CD4-positive, alpha-beta T cell treated with Interleukin-15 for 1 hour (primary cell): ENCODE results near the gene PHC2.
"Not testable (repeated sequence)": the region's sequence is repeated elsewhere in the genome, so short reads cannot be mapped to it uniquely, and the experiment has no call there.

ENCODE experiments used
- DNase-seq: peaks from one replicate; pipeline ENCODE4 v3.0.0-alpha.2; 2020

PHC2 gene

DNA sequence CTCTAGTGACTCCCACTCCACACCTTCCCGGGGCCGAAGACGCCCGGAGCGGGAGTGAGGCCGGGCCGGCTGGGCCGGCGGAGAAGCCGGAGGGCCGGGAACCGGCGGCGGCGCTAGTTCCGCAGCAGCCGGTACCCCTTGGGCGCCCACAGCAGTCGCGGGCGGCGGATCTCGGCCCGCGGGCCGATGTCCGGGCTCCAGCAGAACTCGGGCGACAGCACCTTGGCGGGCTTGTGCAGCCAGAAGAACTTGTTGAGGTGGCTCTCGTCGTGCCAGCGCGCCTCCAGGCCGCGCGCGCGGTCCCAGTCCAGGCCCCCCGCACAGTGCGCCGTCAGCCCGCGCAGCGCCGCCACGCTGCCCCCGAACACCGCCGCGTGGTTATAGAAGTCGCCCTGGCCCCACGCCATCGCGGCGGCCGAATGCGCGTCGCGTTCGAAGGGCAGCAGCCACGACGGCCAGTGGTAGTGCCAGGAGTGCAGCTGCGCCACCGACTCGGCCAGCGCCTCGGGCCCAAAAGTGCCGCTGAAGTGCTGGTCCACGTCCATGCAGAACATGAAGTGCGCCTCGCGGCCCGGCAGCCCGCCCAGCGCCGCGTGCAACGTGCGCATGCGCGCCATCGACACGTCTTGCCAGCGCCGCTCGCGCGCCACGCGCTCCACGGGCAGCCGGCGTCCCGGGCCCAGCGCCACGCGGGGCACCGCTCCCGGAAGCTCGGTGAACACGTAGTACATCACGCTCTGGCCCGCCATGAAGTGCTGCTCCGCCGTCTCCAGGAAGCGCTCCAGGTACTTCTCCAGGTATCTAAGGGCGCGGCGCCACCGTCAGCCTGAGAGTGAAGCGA lies 124.0 kb downstream of the PHC2 start:
- DNase-seq, result no peak

- no peak for DNase-seq
Measured at GRCh38 chr1:33305816-33306652, 124.9 kb downstream of the PHC2 start.

GRCh38 chr1:33305016-33305415 lies 125.9 kb downstream of the PHC2 start:
- DNase-seq, result no peak

DNA sequence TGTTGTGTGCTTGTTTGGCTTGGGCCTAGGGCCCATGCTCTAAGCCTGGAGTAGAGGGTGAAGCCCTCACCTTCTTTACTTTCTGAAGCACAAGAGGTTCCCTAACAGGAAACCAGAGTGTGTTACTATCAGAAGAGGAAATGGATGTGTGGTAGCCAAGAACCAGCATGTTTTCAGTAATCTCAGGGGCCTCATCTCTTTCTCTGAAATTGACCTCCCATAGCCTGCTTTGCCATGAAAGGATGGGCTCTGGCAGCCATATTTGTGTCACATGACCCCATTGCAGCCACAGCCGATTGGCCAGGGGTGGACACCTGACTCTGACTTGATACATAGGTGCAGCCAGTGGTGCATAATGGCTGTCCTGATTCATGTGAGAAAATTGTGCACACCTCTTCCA lies 128.6 kb downstream of the PHC2 start:
- no peak for DNase-seq

DNA sequence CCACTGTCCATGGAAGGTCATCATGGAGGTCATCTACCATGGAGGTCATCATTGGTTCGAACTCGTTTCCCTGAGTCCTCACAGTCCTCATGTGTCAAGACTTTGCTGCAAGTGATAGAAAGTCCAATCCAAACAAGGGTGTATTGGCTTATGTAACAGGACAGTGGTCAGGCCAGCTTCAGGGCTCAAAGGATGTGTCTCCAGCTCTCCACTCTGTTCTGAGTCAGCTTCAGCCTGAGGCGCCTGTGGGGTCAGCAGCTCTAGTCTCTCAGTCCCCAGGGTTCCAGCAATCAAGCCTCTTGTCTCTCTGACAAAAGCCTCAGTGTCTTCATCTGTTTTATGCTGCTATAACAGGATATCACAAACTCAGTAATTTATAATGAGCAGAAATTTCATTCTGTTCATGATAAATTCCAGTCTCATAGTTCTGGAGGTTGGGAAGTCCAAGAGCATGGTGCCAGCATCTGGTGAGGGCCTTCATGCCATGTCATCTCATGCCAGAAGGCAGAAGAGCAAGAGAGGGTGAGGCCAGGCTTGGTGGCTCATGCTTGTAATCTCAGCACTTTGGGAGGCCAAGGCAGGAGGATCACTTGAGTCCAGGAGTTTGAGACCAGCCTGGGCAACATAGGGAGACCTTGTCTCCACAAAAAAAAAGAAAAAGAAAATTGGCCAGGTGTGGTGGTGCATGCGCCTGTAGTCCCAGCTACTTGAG lies 129.5 kb downstream of the PHC2 start:
- DNase-seq, result no peak

GRCh38 chr1:33300673-33301072 lies 130.2 kb downstream of the PHC2 start:
- no peak for DNase-seq

DNA sequence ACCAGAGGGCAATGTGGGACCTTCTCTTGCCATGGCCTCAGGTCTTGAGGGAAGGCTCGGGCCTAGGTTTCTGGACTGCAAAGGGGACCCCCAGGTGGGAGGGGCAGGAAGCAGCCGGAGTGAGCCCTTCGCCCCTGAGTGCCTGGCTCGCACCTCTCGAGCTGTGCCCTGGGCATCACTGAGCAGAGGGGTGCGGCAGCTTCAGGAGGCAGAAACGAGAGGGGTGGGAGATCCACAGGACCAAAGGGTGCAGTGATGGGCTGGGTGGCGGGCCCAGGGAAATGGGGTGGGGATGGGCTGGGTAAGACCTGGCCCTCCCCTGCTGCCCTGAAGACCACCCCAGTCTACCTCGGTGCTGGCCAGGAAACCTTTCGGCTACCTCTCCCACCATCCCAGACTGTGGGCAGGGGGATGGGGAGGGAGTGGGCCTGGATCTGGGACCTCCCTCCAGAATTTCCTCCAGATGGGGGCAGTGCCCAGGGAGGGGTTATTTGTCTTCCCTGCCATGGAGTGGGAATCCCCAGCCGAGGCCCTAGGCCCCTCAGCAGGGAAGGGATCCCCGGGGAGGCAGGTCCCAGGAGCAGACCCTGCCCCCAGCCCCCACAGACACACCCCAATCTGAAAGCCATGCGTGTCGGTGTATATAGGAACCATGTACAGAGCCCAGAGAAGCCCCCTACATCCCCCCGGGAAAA lies 131.3 kb downstream of the PHC2 start:
- DNase-seq, result no peak

DNA sequence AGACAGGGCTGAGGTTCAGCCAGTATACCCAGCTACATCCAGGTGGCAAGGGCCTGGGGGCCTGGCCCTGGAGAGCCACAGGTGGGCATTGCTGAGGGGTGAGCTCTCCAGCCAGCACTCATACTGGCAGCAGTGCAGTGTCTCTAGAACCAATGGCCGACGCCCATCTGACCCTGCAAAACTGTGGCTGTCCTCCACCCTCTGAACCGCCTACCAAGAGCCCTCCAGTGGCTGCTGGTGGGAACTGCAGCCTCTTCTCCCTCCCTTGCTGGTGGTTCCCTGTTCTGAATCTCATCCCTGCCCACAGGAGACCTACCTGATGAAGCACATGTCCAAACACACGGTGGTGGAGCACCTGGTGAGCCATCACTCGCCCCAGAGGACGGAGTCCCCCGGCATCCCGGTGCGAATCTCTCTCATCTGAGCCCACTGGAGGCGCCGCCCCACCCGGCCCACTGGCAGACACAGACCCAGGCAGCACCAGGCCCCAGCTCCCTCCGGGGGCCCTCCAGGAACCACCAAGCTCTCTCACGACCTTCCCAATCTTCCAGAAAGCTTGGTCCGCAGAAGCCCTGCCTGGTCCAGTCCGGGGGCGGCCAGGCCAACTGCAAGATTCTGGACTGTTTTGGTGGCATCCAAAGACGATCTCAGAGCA lies 132.1 kb downstream of the PHC2 start:
- peak; percentile 54 for DNase-seq

GRCh38 chr1:33297911-33298622 lies 132.8 kb downstream of the PHC2 start:
- no peak for DNase-seq

DNA sequence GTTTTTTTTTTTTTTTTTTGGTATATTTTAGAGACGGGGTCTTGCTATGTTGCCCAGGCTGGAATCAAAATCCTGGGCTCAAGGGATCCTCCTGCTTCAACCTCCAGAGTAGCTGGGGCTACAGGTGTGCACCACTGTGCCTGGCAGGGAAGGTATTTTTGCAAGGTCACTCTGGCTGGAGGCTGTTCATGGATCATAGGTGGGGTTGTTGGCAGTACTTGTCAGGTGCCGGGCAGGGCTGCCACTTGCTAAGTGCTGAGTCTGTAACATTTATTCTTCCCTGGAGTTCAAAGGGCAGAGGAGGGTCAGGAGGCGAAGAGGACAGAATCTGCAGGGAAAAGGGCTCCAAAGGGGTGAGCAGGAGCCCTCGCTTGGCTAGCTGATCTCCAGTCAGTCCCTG lies 134.1 kb downstream of the PHC2 start:
- DNase-seq, result no peak

GRCh38 chr1:33296082-33296458 lies 134.8 kb downstream of the PHC2 start:
- no peak for DNase-seq

GRCh38 chr1:33295450-33296081 lies 135.3 kb downstream of the PHC2 start:
- DNase-seq, result peak; percentile 75

DNA sequence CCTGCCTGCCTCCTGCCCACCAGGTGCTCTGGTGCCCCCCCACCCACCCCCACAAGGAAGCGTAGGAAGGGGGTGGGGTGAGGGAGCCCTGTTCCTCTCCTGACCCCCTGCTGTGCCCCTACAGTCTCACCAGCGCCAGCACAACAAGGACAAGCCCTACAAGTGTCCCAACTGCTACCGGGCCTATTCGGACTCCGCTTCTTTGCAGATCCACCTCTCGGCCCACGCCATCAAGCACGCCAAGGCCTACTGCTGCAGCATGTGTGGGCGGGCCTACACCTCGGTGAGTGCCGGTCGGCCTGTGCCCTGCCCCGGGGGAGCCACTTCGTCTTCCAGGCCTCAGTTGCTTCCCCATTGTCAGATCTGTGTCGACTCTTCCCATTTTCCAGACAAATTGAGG lies 135.9 kb downstream of the PHC2 start:
- DNase-seq, result no peak

GRCh38 chr1:33294071-33295010 lies 136.6 kb downstream of the PHC2 start:
- no peak for DNase-seq

DNA sequence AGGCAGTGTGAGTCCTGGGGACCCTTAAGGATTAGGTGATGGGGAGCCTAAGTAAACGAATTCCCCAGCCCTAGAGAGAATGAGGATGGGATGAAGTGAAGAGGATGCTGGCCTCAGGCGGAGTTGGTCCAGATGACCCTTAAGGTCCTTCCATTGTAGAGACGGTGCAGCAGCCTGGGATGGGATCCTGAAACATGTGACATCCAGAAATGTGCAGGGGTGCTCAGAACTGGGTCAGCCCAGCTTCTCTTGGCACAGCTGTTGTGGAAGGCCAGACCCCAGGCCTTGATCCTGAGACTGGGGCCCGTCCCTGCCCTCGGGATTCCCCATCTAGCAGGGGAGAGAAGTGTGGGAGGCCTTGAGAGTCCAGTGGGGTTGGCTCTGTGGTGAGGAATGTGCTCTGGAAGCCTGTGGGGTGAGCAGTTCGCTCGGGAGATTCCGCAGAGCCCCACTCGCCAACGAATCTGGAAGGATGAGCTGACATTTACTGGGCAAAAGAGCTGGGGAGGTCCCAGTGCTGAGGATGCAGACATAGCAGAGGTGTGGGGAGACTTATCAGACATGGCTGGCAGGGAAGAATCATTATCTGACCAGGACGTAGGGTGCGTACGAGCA lies 138.1 kb downstream of the PHC2 start:
- DNase-seq, result no peak

DNA sequence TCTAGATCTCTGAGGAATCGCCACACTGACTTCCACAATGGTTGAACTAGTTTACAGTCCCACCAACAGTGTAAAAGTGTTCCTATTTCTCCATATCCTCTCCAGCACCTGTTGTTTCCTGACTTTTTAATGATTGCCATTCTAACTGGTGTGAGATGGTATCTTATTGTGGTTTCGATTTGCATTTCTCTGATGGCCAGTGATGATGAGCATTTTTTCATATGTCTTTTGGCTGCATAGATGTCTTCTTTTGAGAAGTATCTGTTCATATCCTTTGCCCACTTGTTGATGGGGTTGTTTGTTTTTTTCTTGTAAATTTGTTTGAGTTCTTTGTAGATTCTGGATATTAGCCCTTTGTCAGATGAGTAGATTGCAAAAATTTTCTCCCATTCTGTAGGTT lies 140.3 kb downstream of the PHC2 start:
- DNase-seq, result not testable (repeated sequence)

DNA sequence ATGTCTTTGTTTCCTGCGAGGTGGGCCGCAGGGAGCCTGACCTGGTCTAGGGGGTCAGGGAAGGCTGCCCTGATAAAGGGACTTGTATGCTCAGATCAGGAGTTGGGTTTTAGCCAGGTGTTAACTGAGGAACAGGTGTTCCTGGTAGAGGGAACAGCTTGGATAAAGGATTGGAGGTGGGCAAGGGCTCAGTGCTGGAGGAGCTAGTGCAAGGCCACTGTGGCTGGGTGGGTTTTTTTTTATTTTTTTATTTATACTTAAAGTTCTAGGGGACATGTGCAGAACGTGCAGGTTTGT lies 141.1 kb downstream of the PHC2 start:
- DNase-seq, result no peak

GRCh38 chr1:33288976-33289857 lies 141.7 kb downstream of the PHC2 start:
- no peak for DNase-seq

- DNase-seq, result no peak
Measured at GRCh38 chr1:33287317-33287716, 143.6 kb downstream of the PHC2 start.
